Activated CD8-positive, alpha-beta memory T cell treated with anti-CD3 and anti-CD28 coated beads, Interleukin-2, amount 50 U/mL, for 1 hour (primary cell): ENCODE data around the gene NLRC3.
"Not testable (repeated sequence)": the region's sequence is repeated elsewhere in the genome, so short reads cannot be mapped to it uniquely, and the experiment has no call there.

Source experiments
- DNase-seq: peaks from one replicate; pipeline ENCODE4 v3.0.0-alpha.2; 2020; ENCODE audit errors: extremely low read depth

NLRC3 gene

DNA sequence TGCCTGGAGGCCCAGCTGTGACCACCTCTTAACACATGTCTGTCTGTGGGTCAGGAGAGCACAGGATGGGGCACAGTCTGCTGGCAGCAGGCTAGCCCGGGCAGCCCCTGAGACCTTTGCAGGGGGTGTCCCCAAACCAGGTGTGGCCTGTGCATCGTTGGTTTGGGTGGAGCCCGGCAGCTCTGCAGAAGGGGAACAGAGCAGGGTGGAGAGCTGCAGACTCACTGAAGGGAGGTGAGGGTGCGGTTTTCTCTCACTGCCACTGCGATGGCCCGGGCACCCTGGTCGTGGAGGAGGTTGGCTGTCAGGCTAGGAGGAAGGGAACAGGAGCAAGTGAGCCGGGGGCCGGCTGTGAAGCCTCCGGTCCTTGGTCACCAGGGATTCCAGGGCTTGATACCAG is 28.8 kb downstream of the NLRC3 start:
- DNase-seq, result no peak

DNA sequence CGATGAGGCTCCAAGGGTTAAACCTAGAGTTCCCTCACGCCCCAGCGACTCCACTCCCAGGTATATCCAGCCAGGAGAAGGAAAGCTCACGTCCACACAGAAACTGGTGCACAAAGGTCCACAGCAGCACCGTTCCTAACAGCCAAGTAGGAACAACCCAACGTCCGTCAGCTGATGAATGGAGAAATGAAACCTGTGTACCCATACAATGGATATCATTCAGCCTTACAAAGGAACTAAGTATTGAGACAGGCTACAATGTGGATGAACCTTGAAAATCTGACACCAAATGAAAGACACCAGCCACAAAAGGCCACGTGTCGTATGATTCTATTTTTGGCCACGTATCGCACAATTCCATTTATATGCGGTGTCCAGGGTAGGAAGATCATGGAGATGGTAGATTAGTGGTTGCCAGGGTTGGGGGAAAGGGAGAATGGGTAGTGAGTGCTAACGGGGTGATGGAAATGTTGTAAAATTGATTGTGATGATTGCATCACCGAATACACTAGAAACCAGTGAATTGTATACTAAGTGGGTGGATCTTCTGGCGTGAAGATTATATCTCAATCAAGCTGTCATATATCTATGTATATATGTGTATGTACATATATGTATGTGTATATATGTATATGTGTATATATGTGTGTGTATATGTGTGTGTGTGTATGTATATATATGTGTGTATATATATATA is 30.1 kb downstream of the NLRC3 start:
- DNase-seq, result no peak

DNA sequence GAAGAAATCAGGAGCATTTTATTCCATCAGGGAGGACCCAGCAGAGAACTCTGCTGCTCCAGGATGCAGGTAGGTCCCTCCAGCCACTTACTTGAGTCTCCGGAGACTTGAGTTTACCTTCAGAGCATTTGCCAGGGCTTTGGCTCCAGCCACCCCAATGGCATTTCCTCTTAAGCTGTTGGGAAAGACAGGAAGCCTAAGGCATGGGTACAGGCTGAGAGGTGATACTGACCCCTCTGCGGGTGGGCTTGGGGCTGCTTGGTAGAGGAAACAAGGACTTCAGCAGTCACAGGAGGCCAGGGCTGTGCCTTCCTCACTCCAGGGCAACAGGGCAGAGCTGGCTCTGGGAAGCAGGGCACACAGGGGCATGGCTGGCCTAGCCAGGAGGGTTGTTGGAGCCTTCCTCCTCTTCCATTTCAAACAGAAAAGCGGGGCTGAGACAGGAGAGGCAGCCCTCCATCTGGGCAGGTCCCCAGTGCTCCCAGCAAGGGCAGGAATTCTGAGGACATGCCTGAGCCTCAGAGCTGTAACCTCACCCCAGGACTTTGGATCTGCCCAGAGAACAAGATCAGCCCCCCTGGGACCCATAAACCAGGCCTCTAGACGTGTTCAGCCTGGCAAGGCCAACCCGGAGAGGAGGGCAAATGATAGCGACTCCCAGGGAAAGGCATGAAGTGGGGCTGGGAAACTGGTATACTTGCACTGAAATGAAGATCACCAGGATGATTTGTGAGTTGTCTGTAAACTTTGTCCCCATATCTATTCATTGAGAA is 34.4 kb downstream of the NLRC3 start:
- DNase-seq, result no peak

- no peak for DNase-seq
These were observed 35.6 kb downstream of the NLRC3 start for GRCh38 chr16:3541527-3542155.

- no peak for DNase-seq
These were observed 39.0 kb downstream of the NLRC3 start for GRCh38 chr16:3538222-3538621.

- DNase-seq, result no peak
These were observed 40.4 kb downstream of the NLRC3 start for GRCh38 chr16:3536851-3537250.

- no peak for DNase-seq
These were observed 40.9 kb downstream of the NLRC3 start for GRCh38 chr16:3536271-3536731.

DNA sequence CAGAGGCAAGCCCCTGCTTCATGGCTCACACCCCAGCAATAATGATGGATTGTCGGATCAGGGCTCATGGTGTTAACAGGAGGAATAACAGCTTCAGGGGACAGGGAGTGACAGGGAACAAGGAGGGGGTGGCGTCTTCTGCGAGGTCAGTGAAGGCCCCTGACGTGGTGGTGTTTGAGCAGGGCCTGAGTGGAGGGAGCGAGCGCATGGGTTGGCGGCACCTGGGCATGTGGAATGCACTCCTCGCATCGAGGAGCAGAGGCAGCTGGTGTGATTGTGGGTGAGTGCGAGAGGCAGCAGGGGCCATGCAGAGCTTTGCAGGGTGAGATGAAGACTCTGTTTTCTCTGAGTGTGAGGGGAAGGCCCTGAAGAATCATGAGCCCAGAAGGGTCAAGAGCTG is 43.1 kb downstream of the NLRC3 start:
- DNase-seq, result no peak

DNA sequence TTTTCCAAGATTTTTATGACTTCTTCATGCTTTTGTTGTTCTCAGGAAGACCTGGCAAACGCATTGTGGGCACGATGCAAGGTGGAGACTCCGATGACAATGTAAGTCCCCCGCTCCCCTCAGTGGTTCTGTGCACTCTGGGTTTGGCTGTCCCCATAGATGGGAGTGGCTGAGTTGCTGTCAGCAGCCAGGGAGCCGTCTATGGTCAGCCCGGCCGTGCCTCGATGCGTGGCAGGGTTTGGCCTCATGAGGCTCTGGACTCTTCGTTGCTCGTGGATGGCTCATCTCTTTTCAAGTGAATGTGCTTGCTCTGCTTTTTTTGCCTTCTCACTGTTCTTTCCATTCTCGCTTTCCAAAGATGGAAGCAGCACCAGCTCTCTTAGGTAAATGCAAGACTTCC is 44.5 kb downstream of the NLRC3 start:
- no peak for DNase-seq

DNA sequence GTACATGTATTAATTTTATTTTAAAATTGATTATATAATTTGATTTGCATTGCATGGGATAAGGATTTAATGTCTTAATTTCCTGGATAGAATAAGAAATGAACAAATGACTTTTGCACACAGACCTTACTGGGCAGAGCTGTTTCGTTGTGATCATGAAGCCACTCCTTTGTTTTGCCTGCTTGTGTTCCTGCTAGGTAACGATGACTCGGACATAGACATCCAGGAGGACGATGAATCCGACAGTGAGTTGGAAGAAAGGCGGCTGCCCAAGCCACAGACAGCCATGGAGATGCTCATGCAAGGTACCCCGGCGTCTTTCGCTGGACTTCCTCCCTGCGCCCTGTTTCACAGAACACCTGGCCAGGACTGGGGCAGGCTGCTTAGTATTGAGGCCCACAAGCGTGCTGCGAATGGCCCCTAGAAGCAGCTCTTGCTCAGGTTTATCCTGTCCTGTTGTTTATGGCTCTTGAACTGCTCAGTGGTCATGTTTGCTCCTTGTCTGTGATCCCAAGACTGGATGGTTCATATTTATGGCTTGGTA is 46.8 kb downstream of the NLRC3 start:
- no peak for DNase-seq

DNA sequence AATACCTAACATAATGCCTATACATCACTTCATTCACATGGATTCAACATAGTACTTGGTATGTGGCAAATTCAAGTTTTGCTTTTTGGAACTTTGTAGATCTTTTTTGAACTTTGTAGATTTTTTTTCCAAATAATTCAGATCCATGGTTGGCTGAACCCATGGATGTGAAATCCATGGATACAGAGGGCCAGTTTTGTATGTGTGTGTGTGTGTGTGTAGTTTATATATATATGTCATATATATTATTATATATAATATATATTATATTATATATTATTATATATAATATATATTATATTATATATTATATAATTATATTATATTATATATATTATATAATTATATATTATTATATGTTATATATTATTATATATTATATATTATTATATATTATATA is 48.0 kb downstream of the NLRC3 start:
- no peak for DNase-seq

DNA sequence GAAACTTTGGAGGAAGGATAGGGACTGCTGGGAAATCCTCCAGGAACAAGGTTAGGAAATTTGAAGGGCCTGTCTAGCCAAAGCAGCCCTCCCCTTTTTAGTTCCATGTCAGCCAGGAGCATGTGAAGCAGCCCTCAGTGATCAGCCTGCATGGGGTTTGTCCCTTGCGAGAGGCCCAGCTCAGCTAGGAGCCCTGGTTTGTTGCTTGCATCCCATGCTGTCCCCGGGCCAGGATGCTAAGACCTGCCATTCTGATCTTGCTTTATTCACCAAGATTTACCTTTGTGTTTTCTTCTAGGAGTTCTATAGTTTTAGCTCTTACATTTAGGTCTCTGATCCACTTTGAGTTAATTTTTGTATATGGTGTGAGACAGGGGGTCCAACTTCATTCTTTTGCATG is 48.8 kb downstream of the NLRC3 start:
- DNase-seq, result no peak

DNA sequence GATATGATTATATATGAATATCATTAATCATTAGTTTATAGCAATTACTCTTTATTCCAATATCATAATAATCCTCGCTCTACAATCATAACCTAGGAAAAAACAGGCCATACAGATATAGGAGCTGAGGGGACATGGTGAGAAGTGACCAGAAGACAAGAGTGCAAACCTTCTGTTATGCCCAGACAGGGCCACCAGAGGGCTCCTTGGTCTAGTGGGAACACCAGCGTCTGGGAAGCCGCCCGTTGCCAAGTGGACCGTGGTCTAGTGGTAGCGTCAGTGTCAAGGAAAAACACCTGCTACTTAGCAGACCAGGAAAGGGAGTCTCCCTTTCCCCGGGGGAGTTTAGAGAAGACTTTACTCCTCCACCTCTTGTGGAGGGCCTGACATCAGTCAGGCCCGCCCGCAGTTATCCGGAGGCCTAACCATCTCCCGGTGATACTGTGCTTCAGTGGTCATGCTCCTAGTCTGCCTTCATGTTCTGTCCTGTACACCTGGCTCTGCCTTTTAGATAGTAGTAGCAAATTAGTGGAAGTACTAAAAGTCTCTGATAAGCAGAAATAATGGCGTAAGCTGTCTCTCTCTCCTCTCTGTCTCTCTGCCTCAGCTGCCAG is 49.9 kb downstream of the NLRC3 start:
- DNase-seq, result not testable (repeated sequence)

GRCh38 chr16:3525951-3526350 is 51.3 kb downstream of the NLRC3 start:
- no peak for DNase-seq

DNA sequence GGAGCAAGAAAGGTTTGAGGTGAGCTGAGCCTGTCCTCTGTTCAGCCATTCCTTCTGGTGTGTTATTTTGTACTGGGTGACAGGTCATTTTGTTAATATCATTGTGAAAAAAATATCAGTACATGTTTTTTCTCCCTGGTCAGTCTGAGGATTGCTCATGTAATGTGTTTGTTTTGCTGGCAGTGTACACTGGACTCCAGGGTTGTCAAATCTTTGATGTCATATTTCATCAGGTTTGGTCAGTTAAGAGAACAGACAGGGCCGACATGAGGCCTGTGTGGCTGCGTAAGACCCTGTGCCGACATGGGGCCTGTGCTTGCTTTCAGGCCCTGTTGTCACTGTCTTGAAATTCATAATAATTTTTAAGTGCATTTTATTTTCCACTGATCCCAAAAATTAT is 53.9 kb downstream of the NLRC3 start:
- DNase-seq, result no peak

- no peak for DNase-seq
These were observed 56.4 kb downstream of the NLRC3 start for GRCh38 chr16:3520841-3521240.

GRCh38 chr16:3520413-3520812 is 56.8 kb downstream of the NLRC3 start:
- no peak for DNase-seq

- DNase-seq, result no peak
These were observed 57.6 kb downstream of the NLRC3 start for GRCh38 chr16:3519581-3519980.

DNA sequence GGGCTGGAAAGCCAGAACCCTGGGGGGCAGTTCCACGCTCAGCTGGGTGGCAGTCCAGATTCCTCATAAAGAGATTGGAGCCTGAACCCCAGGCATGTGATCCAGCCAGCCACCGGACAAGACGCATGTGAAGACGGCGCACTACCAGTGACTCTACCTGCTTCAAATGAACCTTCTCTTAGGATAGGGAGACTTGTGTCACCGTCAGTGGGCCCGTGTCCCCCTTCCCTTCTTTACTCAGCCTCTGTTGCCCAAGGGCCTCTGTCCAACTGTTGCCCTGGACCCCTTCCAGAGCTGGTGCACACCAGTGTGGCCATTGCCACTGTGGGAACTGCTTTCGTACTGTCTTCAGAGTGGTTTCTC is 58.2 kb downstream of the NLRC3 start:
- no peak for DNase-seq

- DNase-seq, result no peak
These were observed 58.8 kb downstream of the NLRC3 start for GRCh38 chr16:3518292-3518985.

DNA sequence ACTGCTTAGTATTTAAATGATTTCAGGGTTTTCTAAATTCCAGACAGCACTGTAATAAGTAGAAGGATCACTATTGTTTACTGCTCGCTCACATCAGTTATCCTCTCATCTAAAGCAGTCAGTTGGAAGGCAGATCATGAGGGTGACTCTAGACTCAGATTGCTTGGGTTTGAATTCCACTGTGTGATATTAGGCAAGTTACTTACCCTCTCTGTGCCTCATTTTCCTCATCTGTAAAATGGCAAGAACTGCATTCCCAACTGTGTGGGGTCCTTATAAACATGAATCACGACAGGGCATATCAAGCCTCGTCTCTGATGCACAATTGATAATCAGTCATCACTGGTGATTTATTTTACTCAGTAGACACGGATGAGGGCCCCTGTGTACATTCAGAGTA is 61.3 kb downstream of the NLRC3 start:
- DNase-seq, result no peak

GRCh38 chr16:3514621-3515020 is 62.6 kb downstream of the NLRC3 start:
- DNase-seq, result no peak
